Posterior vena cava (tissue), 2 donors: Measurements from ENCODE around the gene BCL2L1. TPM values are rescaled to one million over a fixed set of nuclear protein-coding genes. Genes with fewer than 3 reads are reported as not detected.
"Not testable (repeated sequence)": the region's sequence is repeated elsewhere in the genome, so short reads cannot be mapped to it uniquely, and the experiment has no call there.

Experiments used
- DNase-seq: peaks from one replicate; pipeline ENCODE4 v3.0.0-alpha.2; 2020; ENCODE audit warnings: low spot score
- intact Hi-C, 2 donors: fragments of 100-400 bp; cut with DNase I; formaldehyde crosslinking; loops; one replicate each; pipeline versions ENCODE4 v1.14.1 to v1.14.2; 2022 to 2023
- total RNA-seq, 2 donors: library from RNA; stranded (reverse); fragmentation: NEBNext Ultra II Directional; extraction: Animal tissue kit (Norgen Biotek cat#: 25700); gene quantifications; one replicate each; pipeline ENCODE4 v1.2.1, GENCODE V29; 2021
- donor health status: DM: yes; HTN: yes; CAD: no.
- donor health status: DM: yes; HTN: yes; CAD: no.

The BCL2L1 gene
- total RNA-seq, 2 donors from 2014 or later = 65.4 to 76.0 TPM

DNA sequence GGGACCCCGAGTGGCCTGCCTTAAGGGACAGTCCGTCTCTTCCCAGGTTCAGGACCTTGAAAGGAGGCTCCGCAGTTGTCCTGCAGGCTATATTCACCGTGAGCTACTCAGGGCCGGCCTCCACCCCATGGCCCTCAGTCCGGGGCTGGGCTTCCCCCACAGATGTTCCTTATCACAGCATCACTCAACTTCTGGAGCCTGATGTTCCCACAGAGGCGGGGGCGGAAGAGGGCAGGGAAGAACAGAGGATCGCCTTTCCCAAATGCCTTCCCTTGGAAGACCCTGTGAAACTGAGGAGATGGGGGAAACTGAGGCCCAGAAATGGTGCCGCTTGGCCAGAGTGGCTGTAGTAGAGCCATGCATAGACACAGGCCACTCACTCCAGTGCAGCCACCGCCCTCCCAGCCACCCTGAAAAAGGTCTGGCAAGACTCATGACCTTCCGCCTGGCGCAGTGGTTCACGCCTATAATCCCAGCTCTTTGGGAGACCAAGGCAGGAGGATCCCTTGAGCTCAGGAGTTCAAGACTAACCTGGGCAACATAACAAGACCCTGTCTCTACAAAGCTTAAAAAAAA, 89.2 kb downstream of the BCL2L1 start:
- no peak for DNase-seq
- intact Hi-C loops = no loop called here

DNA sequence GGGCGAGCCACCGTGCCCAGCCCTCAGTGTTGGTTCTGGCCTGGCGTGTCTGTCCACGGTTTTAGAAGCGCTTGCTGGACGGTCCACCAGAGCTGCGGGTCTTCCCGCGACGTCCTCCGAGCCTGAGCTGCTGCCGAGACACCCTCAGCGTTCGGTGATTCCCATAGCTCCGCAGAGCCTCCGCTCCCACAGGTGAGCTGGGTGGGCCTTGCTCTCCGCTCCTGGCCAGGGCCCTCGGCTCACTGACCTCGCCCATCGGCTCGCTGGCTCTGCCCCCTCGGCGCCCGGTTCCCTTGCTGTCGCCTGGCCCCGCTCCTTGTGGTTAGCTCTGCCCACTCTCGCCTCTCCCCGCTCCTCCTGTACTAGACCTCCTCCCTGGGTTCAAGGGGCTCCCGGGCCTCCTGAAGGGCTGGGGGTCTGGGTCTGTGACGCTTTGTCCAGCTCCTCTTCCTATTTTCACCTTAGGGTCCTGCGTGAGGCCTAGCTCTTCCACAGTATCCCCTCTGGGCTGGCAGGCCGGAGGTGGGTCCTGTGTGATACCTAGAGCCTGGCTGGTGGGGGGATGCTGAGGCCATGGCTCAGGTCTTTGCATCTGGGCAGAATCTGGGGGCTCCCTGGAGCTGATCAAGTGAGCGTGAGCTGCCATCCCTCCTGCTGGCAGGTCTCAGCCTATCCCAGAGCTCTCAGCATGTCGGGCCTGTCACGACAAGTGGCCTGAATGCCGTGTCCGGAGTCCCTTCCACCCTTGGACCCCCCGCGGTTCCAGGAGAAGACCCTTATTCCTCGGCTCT, 89.9 kb downstream of the BCL2L1 start:
- no peak for DNase-seq
- intact Hi-C loops = no loop called here

DNA sequence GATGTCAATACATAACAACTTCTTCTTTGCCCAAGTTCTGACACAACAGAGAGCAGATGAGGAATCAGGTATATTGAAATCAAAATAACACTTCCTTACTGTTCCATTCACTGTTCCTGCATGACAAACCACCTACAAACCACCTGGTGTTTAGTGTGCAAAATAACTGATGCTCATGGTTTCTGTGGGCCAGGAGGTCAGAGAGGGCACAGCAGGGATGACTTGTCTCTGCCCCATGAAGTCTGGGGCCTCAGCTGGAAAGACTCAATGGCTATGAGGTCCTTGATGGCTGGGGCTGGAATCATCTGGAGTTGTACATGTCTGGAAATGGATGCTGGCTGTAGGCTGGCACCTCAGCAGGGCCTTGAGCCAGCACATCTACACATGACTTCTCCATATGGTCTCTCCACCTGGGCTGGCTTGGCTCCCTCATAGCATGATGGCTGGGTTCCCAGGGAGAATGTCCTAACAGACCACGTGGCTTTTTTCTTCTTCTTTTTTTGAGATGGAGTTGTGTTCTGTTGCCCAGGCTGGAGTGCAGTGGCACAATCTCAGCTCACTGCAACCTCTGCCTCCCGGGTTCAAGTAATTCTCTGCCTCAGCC, 92.4 kb downstream of the BCL2L1 start:
- intact Hi-C loops = no loop called here
- DNase-seq = no peak

DNA sequence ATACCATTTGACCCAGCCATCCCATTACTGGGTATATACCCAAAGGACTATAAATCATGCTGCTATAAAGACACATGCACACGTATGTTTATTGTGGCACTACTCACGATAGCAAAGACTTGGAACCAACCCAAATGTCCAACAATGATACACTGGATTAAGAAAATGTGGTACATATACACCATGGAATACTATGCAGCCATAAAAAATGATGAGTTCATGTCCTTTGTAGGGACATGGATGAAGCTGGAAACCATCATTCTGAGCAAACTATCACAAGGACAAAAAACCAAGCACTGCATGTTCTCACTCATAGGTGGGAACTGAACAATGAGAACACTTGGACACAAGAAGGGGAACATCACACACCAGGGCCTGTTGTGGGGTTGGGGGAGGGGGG, 94.6 kb downstream of the BCL2L1 start:
- intact Hi-C loops, DNase-seq: not testable (repeated sequence)

- DNase-seq, intact Hi-C loops: not testable (repeated sequence)
These were observed 96.1 kb downstream of the BCL2L1 start for GRCh38 chr20:31626534-31626933.

DNA sequence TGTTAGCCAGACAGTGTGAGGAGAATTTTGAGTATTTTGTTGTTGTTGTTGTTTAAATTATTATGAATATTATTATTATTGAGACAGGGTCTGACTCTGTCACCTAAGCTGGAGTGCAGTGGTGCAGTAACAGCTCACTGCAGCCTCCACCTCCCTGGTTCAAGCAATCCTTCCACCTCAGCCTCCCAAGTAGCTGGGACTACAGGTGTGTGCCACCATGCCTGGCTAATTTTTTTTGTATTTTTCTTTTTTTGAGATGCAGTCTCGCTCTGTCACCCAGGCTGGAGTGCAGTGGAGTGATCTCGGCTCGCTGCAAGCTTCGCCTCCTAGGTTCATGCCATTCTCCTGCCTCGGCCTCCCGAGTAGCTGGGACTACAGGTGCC, 99.6 kb downstream of the BCL2L1 start:
- intact Hi-C loops, DNase-seq: not testable (repeated sequence)

DNA sequence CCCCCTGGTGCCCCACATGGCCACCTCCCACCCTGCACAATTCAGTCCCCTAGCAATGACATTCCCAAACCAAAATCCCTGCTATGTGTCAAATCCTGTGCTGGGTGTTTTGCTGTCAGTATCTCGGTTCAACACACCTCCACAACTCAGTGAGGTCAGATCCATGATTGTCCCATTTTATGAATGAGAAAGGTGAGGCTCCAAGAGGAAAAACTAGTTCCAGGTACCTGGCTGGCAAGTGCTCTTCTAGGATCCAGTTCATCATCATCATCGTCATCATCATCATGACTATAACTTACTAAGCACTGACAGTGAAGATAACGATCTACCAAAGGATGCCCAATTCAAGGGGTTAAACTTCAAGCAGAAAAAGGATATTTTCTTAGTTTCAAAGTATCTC, 102.4 kb downstream of the BCL2L1 start:
- DNase-seq = no peak

GRCh38 chr20:31617432-31618104, 105.1 kb downstream of the BCL2L1 start:
- intact Hi-C loops = no loop called here
- no peak for DNase-seq

More for the DNA sequence above, 102.4 kb downstream of the BCL2L1 start:
- intact Hi-C loops = no loop called here

DNA sequence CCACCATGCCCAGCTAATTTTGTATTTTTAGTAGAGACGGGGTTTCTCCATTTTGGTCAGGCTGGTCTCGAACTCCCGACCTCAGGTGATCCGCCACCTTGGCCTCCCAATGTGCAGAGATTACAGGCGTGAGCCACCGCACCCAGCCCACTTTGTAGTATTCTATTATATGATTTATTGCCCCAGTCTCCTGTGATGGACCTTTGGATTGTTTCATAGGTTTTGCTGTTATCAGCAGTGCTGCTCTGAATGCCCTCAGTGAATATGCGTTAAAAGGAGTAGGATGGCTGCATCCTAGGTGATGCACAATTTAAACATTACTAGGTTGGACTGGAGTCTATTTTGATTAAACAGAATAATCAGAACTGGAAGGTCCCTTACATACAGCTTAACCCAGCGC, 107.3 kb downstream of the BCL2L1 start:
- intact Hi-C loops = no loop called here
- DNase-seq = no peak

Other genes starting within 250 kb of the BCL2L1 start
- 1 to 10 TPM in 1 of 2 donors, under 1 TPM in 1; 0.76 to 2.9 TPM for gene DEFB124, start 247.7 kb downstream of the BCL2L1 start, total RNA-seq
- 1 to 10 TPM; 5.2 to 6.7 TPM for gene REM1, start 247.6 kb downstream of the BCL2L1 start, total RNA-seq
- gene HM13, start 208.4 kb downstream of the BCL2L1 start, total RNA-seq = 100 to 1,000 TPM; 118 TPM
- 100 to 1,000 TPM; 117 to 145 TPM for gene ID1, start 117.6 kb downstream of the BCL2L1 start, total RNA-seq
- gene COX4I2, start 85.0 kb downstream of the BCL2L1 start, total RNA-seq = 1 to 10 TPM; 2.5 to 6.5 TPM
- under 1 TPM; 0.76 to 0.88 TPM for gene TPX2, start 16.4 kb upstream of the BCL2L1 start, total RNA-seq
- gene MYLK2, start 96.5 kb upstream of the BCL2L1 start, total RNA-seq = not detected
- 1 to 10 TPM; 2.8 to 5.0 TPM for gene FOXS1, start 122.7 kb upstream of the BCL2L1 start, total RNA-seq
- gene DUSP15, start 147.7 kb upstream of the BCL2L1 start, total RNA-seq = 1 to 10 TPM in 1 of 2 donors, under 1 TPM in 1; 0.90 to 1.0 TPM
- gene TTLL9, start 147.8 kb upstream of the BCL2L1 start, total RNA-seq = under 1 TPM; 0.14 to 0.19 TPM
- gene PDRG1, start 229.2 kb upstream of the BCL2L1 start, total RNA-seq = 1 to 10 TPM; 5.0 to 5.3 TPM
- gene XKR7, start 245.3 kb upstream of the BCL2L1 start, total RNA-seq = not detected